Peyer's patch (tissue), 4 donors: ENCODE results near the gene MAGEB2.

Experiments used
- POLR2A ChIP-seq, 2 donors: fragments of 450-650 bp; IDR thresholded peaks; one replicate each; pipeline ENCODE4 v1.5.1; 2017; ENCODE audit warnings: antibody characterized with exemption in 2 of 2, mild to moderate bottlenecking in 2 of 2, moderate library complexity in 2 of 2
- TF ChIP-seq, protein P1 (sequence below), 6 experiments: fragments of 450-650 bp in 4 of 6; fragments of 200-600 bp in 2 of 6; sonication (generic) in 1 of 6; IDR thresholded peaks; one replicate each; pipeline ENCODE4 v1.5.1; 2017 to 2019; ENCODE audit warnings: antibody characterized with exemption in 6 of 6, mild to moderate bottlenecking in 3 of 6, moderate library complexity in 1 of 6

DNA sequence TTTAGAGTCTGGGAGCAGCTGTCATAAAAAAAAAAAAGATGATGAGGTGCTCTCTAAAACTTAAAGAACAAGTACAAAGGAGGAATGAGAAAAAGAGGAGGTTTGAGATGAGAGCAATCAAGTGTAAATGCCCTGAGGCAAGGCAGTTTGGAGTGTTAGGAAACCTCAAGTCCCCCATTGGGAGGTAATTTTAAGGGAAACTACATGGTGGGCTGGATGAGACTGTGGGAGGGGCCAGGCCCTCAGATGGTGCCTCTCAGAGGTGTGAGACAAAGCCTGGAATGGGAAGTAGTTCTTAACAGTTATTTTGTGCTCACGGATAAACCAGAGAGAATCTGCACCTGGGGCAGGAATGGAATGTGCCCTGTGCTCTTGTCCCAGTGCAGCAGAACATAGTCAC lies 13.2 kb downstream of the MAGEB2 start:
- TF ChIP-seq, protein P1, sequence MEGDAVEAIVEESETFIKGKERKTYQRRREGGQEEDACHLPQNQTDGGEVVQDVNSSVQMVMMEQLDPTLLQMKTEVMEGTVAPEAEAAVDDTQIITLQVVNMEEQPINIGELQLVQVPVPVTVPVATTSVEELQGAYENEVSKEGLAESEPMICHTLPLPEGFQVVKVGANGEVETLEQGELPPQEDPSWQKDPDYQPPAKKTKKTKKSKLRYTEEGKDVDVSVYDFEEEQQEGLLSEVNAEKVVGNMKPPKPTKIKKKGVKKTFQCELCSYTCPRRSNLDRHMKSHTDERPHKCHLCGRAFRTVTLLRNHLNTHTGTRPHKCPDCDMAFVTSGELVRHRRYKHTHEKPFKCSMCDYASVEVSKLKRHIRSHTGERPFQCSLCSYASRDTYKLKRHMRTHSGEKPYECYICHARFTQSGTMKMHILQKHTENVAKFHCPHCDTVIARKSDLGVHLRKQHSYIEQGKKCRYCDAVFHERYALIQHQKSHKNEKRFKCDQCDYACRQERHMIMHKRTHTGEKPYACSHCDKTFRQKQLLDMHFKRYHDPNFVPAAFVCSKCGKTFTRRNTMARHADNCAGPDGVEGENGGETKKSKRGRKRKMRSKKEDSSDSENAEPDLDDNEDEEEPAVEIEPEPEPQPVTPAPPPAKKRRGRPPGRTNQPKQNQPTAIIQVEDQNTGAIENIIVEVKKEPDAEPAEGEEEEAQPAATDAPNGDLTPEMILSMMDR (IDR thresholded peaks at IDR 0.05): no peak
- no peak for TF ChIP-seq POLR2A (IDR thresholded peaks at IDR 0.05)
